Right lobe of liver (tissue), 6 donors: ENCODE results near the gene N4BP2L2. TPM values are rescaled to one million over a fixed set of nuclear protein-coding genes. Genes with fewer than 3 reads are reported as not detected.
A peak's percentile ranks its signal among the peaks of the same experiment; 100 is the strongest.

Experiments
- ATAC-seq, 4 donors: fragments of 200-7000 bp; cut with Tn5 transposase; one replicate each; pipeline ENCODE4 v1.9.1; 2020; ENCODE audit warnings: mild to moderate bottlenecking in 4 of 4, moderate library complexity in 4 of 4
- DNase-seq, 3 donors: peaks; one replicate each; pipeline ENCODE4 v3.0.0-alpha.2; 2020
- H3K27ac ChIP-seq, 3 donors: fragments of 200-600 bp; one replicate each; pipeline ENCODE4 v1.8.0; 2022
- H3K27me3 ChIP-seq, 2 donors: fragments of 200-600 bp; one replicate each; pipeline ENCODE4 v1.8.0; 2022
- H3K36me3 ChIP-seq, 4 donors: fragments of 200-600 bp; sonication (generic) in 1 of 4; one replicate each; pipeline versions ENCODE4 v1.5.1 to v1.8.0; 2017 to 2022; ENCODE audit warnings: control low read depth in 1 of 4
- H3K4me1 ChIP-seq, 4 donors: fragments of 200-600 bp; sonication (generic) in 1 of 4; one replicate each; pipeline versions ENCODE4 v1.5.1 to v1.8.0; 2017 to 2022; ENCODE audit warnings: control low read depth in 1 of 4
- H3K4me3 ChIP-seq, 3 donors: fragments of 200-600 bp; one replicate each; pipeline ENCODE4 v1.8.0; 2022
- H3K9me3 ChIP-seq, 4 donors: fragments of 200-600 bp; sonication (generic) in 1 of 4; one replicate each; pipeline versions ENCODE4 v1.5.1 to v1.8.0; 2017 to 2022; ENCODE audit warnings: control low read depth in 1 of 4
- POLR2A ChIP-seq: fragments of 450-650 bp; IDR thresholded peaks from one replicate; pipeline ENCODE4 v1.6.1; 2017; ENCODE audit warnings: antibody characterized with exemption, mild to moderate bottlenecking
- WGBS: methylation state at CpG from one replicate; pipeline ENCODE4 v1.1.6; 2018; ENCODE audit warnings: low coverage, low lambda C conversion rate; ENCODE audit not compliant: insufficient coverage; ENCODE audit errors: missing lambda C conversion rate; 5-methylcytosine and 5-hydroxymethylcytosine counted together
- intact Hi-C, 2 donors: fragments of 100-400 bp; cut with DNase I; formaldehyde crosslinking; loops; one replicate each; pipeline versions ENCODE4 v1.11.2 to v1.14.1; 2022
- total RNA-seq, 6 experiments: library from RNA; depleted of rRNA in 2 of 6; stranded (reverse); fragments of >200 nt in 2 of 6; fragmentation: NEBNext Ultra II Directional in 3 of 6; extraction: Animal tissue kit (Norgen Biotek cat#: 25700) in 3 of 6; gene quantifications; one replicate each; pipeline versions ENCODE4 v1.1.0 to v1.2.4, GENCODE V29; 2016 to 2023
- TF ChIP-seq, protein P1 (sequence below), 4 donors: fragments of 200-600 bp in 3 of 4; fragments of 450-650 bp in 1 of 4; IDR thresholded peaks; one replicate each; pipeline versions ENCODE4 v1.5.1 to v1.8.0; 2016 to 2022; ENCODE audit warnings: antibody characterized with exemption in 4 of 4, mild to moderate bottlenecking in 2 of 4
- donor health status: DM: no; HTN: yes; CAD: no.
- donor health status: DM: no; HTN: no; CAD: no.
- donor health status: DM: no; HTN: no; CAD: no.
- donor health status: DM: no; HTN: yes; CAD: no.
- donor health status: DM: no; HTN: yes; CAD: no.

N4BP2L2 gene
- total RNA-seq, 6 experiments from 2014 or later: 48.8 to 99.7 (median 61.1) TPM

DNA sequence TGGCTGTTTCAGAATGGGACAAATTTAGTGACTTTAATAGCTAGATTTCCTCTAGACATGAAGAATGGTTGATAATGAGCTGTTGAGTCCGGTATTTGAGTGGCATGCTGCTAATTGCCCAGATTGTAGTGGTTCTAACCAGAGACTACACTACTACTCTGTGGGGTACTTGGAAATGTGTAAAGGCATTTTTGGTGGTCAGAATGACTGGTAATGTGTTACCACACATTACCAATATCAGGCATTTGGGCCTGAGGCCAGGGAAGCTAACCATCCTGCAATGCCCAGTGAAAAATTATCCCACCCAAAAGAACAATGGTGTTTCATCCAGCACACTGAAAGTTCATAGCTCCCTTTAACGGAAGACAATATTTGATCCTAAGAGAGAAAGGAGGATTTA is 93.1 kb downstream of the N4BP2L2 start:
- intact Hi-C loops: no loop called here
- TF ChIP-seq, protein P1, sequence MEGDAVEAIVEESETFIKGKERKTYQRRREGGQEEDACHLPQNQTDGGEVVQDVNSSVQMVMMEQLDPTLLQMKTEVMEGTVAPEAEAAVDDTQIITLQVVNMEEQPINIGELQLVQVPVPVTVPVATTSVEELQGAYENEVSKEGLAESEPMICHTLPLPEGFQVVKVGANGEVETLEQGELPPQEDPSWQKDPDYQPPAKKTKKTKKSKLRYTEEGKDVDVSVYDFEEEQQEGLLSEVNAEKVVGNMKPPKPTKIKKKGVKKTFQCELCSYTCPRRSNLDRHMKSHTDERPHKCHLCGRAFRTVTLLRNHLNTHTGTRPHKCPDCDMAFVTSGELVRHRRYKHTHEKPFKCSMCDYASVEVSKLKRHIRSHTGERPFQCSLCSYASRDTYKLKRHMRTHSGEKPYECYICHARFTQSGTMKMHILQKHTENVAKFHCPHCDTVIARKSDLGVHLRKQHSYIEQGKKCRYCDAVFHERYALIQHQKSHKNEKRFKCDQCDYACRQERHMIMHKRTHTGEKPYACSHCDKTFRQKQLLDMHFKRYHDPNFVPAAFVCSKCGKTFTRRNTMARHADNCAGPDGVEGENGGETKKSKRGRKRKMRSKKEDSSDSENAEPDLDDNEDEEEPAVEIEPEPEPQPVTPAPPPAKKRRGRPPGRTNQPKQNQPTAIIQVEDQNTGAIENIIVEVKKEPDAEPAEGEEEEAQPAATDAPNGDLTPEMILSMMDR (IDR thresholded peaks at IDR 0.05): no peak
- no peak for TF ChIP-seq POLR2A
- Histone ChIP-seq H3K27ac (peak overlapping the region in 1 of 3 donors; percentile 45), H3K4me1 (peaks cover 0 to 13% (median 0%) of the 10 kb centered on the region in 4 donors), H3K9me3 (no peaks in the 10 kb centered on the region), H3K4me3 (no peak overlapping the region), H3K36me3 (no peaks in the 10 kb centered on the region), H3K27me3 (no peaks in the 10 kb centered on the region)
- 100% methylated on average over 2 of the region's 2 CpGs for WGBS
- no peak for DNase-seq
- ATAC-seq: no peak

DNA sequence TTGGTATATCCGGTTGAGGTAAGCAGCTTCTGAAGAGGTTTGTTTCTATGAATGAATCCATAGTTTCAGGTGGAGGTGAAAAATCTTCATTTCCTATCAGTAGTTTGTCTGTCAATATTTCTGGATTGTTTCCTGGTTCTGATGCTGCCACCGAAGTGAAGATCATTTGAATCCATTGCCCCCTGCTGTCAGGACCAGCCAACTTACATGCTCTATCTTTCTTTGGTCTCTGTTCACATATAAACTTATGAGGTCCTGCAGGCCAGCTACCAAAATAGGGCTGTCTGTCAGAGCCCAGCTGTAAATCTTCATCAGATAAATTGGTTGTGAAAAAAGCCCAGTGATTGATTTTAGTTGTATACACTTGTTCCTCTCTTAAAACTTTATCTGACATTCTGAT is 95.5 kb downstream of the N4BP2L2 start:
- no peak overlapping the region for H3K4me3 ChIP-seq
- H3K27me3 ChIP-seq: no peaks in the 10 kb centered on the region
- no peaks in the 10 kb centered on the region for H3K9me3 ChIP-seq
- no peak for TF ChIP-seq POLR2A
- TF ChIP-seq, protein P1 (IDR thresholded peaks at IDR 0.05): peak; percentile 52 to 65 (median 58)
- H3K27ac ChIP-seq: no peak overlapping the region
- intact Hi-C loops: no loop called here
- 15% methylated on average over 2 of the region's 2 CpGs for WGBS
- DNase-seq (no peak), ATAC-seq (peak; percentile 77 to 92 (median 86))
- no peaks in the 10 kb centered on the region for H3K36me3 ChIP-seq
- H3K4me1 ChIP-seq: peaks cover 0 to 13% (median 0%) of the 10 kb centered on the region in 4 donors

DNA sequence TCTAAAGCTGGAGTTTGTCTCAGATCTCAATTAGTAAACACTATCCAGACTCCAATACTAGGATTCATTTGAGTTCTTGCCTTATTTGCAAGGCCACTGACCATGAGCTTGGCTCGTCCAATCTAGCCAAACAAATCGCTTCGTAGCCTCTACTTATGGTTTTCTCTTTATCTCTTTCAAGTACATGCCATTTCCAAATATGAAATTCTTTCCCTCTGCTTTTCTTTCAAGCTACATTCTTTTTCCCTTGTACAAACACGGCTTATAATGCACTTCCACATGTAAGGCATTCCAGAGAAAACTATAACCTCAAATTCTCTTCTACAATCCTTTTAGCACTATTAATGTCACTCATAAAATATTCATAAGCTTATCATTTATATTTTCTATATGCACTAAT is 99.7 kb downstream of the N4BP2L2 start:
- ATAC-seq (no peak), DNase-seq (no peak)
- Histone ChIP-seq H3K4me1 (no peaks in the 10 kb centered on the region), H3K9me3 (no peaks in the 10 kb centered on the region), H3K4me3 (no peak overlapping the region), H3K27ac (no peak overlapping the region), H3K36me3 (peaks cover 0 to 3% (median 0%) of the 10 kb centered on the region in 4 donors), H3K27me3 (no peaks in the 10 kb centered on the region)
- intact Hi-C loops: no loop called here
- 90% methylated on average over 4 of the region's 4 CpGs for WGBS
- no peak for TF ChIP-seq POLR2A
- TF ChIP-seq, protein P1 (IDR thresholded peaks at IDR 0.05): no peak

DNA sequence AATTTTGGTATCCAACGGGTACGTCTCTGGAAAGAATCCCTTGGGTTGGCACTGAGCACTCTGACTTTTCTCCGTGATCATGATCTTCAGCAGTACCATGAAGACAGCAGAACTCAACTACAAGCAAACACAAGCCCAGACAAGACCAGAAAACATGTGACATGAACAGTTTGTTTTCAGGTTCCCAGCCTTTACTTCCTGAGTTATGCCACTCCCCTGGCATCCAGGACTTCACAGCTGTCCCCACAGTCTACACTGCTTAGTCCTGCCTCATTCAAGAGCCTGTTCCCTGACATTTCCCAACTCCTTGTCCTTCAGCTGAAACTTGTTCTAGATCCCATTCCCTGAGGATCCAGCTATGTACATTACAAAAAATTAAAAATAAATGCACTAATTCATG is 105.7 kb downstream of the N4BP2L2 start:
- 93% methylated on average over 3 of the region's 3 CpGs for WGBS
- Histone ChIP-seq H3K9me3 (no peaks in the 10 kb centered on the region), H3K27ac (no peak overlapping the region), H3K4me3 (no peak overlapping the region), H3K27me3 (no peaks in the 10 kb centered on the region), H3K36me3 (peaks cover 0 to 8% (median 2%) of the 10 kb centered on the region in 4 donors), H3K4me1 (peaks cover 0 to 8% (median 3%) of the 10 kb centered on the region in 4 donors)
- TF ChIP-seq POLR2A: no peak
- TF ChIP-seq, protein P1 (IDR thresholded peaks at IDR 0.05): no peak
- intact Hi-C loops: no loop called here
- ATAC-seq (no peak), DNase-seq (no peak)

DNA sequence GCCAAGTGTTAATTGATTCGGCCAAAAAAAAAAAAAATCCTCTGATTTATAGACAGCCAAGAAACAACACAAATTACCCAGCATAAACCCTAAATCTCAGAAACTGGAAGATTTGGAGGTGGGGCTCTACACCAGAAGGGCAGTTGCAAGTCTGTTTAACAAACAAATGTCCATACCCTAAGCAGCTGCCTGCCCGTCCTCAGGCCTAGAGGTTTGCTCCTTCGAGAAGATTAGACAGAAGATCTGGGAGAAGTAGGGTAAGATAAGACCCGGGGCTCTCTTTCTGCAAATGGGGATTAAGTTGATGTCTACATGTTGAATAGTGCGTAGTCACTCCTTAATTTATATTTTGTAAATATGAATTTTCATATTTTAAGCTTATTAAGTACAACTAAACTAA is 107.2 kb downstream of the N4BP2L2 start:
- Histone ChIP-seq H3K36me3 (peaks cover 0 to 8% (median 2%) of the 10 kb centered on the region in 4 donors), H3K4me1 (peaks cover 0 to 8% (median 3%) of the 10 kb centered on the region in 4 donors), H3K27me3 (no peaks in the 10 kb centered on the region), H3K4me3 (no peak overlapping the region), H3K27ac (no peak overlapping the region), H3K9me3 (no peaks in the 10 kb centered on the region)
- TF ChIP-seq, protein P1 (IDR thresholded peaks at IDR 0.05): no peak
- no peak for TF ChIP-seq POLR2A
- intact Hi-C loops: no loop called here
- WGBS: 93% methylated on average over 5 of the region's 5 CpGs
- DNase-seq (no peak), ATAC-seq (no peak)
